IPS-15b (cell line): ENCODE results near the gene HYKK.
"Not testable (repeated sequence)": the region's sequence is repeated elsewhere in the genome, so short reads cannot be mapped to it uniquely, and the experiment has no call there.

Experiments used
- H3K27me3 ChIP-seq: one replicate; pipeline ENCODE4 v1.6.1; 2013; ENCODE audit warnings: low read length; ENCODE audit not compliant: control insufficient read depth, insufficient read depth
- H3K36me3 ChIP-seq: one replicate; pipeline ENCODE4 v1.6.1; 2013; ENCODE audit warnings: low read length; ENCODE audit not compliant: control insufficient read depth, insufficient read depth
- H3K4me1 ChIP-seq: one replicate; pipeline ENCODE4 v1.6.1; 2013; ENCODE audit warnings: mild to moderate bottlenecking, low read length; ENCODE audit not compliant: control insufficient read depth, insufficient read depth
- H3K4me3 ChIP-seq: one replicate; pipeline ENCODE4 v1.5.1; 2013; ENCODE audit warnings: low read depth, low read length
- H3K9ac ChIP-seq: one replicate; pipeline ENCODE4 v1.6.1; 2013; ENCODE audit warnings: low read depth, mild to moderate bottlenecking, low read length
- H3K9me3 ChIP-seq: one replicate; pipeline ENCODE4 v1.6.1; 2013; ENCODE audit warnings: mild to moderate bottlenecking, low read length; ENCODE audit not compliant: control insufficient read depth, insufficient read depth

The HYKK gene

DNA sequence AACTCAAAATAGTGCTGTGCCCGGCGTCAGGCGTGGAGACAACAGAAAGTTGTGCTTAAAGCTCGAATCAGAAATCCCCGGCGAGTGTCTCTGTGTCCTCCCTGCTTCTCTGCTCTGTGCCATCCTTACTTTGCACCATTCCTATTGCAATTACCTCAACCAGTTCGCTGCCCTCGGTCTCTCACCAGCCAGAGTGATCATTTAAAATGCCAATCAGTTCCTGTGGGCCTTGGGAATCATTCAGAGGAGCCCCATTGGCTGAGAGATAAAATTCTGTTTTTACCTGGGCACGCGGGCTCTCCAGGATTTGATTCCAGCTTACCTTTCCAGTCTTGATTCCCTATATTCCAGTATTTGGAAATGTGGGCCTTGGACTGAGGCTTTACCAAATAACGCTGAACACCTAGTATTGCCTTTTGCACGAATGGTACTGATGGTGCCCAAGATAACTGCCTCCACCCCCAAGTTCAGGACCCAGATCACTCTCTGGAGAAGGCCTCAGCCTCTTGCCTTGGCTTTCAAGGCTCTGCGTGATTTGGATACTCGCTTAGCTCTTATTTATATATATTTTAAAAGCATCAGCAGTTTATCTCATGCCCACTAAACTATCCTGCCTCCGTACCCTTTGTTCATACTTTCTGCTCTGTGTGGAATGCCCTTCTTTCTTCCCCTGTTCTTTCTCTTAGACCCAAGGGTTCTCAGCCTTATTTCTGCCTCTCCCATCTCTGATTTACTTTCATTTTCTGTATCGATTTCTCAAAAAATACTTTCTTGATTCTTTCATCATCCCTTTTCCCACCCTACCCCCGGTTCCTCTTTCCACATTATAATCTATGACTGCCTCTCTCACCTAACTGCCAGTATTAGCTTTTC lies 33.7 kb downstream of the HYKK start:
- Histone ChIP-seq H3K9ac (peak overlapping the region; percentile 97), H3K27me3 (no peaks in the 10 kb centered on the region), H3K4me3 (peak overlapping the region; percentile 98), H3K9me3 (no peaks in the 10 kb centered on the region), H3K4me1 (no peaks in the 10 kb centered on the region), H3K36me3 (peaks cover 17% of the 10 kb centered on the region)

DNA sequence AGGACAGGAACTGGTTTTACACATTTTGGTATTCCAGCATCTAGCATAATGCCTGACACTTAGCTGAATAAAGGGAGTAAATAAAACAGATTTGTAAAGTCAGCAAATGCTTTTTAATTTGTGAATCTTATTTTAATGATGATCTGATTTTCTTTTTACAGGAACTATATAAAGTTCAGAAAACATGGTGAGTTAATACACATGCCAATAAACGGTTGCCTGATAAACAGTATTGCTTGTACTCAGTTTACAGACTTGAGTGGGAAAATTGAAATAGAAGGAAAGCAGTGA lies 34.3 kb downstream of the HYKK start:
- Histone ChIP-seq H3K36me3 (peaks cover 19% of the 10 kb centered on the region), H3K4me1 (no peaks in the 10 kb centered on the region), H3K4me3 (peak overlapping the region; percentile 98), H3K9ac (no peak overlapping the region), H3K9me3 (no peaks in the 10 kb centered on the region), H3K27me3 (no peaks in the 10 kb centered on the region)

DNA sequence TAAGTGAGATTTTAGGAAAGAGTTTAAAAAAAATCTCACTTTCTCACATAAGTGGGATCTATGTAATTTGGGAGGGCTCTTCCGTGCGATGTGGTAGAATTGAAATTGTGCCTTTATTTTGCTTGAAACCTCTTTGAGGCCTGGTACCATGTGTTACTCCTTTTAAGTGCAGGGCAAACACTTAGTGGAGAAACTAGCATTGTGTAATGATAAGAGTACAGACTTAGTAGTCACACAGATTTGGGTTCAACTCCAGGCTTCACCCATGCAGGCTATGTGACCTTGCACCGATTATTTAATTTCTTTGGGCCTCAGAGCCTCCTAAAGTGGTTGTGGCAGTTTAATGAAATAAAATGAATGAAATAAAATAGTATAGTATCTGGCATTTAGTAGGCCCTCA lies 35.3 kb downstream of the HYKK start:
- Histone ChIP-seq H3K9ac (no peak overlapping the region), H3K27me3 (no peaks in the 10 kb centered on the region), H3K4me1 (no peaks in the 10 kb centered on the region), H3K9me3 (no peaks in the 10 kb centered on the region), H3K4me3 (no peak overlapping the region), H3K36me3 (peaks cover 19% of the 10 kb centered on the region)

DNA sequence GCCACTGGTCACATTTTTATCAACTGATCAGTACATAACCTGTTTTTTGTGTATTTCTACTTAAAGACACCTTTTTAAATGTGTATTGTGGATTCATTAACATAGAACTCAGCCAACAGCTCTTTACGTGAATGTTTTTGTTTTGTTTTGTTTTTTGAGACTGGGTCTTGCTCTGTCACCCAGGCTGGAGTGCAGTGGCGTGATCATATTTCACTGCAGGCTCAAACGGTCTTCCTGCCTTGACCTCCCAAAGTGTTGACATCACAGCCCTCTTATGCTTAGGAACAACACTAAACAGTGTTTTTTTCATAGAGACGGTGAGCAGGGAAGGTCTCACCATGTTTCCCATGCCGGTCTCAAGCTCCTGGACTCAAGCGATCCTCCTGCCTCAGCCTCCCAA lies 42.8 kb downstream of the HYKK start:
- peaks cover 19% of the 10 kb centered on the region for H3K36me3 ChIP-seq
- no peaks in the 10 kb centered on the region for H3K4me1 ChIP-seq

DNA sequence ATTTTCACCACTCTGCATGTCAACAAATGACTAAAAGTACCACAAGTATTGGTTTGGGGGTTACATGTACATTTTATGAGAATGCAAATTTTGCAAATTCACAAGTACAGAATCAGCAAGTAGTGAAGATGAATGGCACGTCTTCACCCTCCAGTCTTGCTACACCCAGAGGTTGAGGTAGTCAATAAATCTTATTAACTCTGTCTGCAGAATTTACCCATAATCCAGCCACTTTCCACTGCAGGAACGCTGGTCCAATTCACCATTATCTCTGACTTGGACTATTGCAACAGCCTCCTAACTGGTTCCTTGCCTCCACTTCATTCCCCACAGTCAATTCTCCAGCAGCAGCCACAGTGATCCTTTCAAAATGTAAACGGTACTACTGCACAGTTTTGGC lies 43.4 kb downstream of the HYKK start:
- Histone ChIP-seq H3K4me1 (no peaks in the 10 kb centered on the region), H3K27me3 (no peaks in the 10 kb centered on the region), H3K9me3 (no peaks in the 10 kb centered on the region), H3K9ac (no peak overlapping the region), H3K36me3 (peaks cover 14% of the 10 kb centered on the region), H3K4me3 (no peak overlapping the region)

More for the DNA sequence above, 42.8 kb downstream of the HYKK start:
- Histone ChIP-seq H3K27me3 (no peaks in the 10 kb centered on the region), H3K9me3 (no peaks in the 10 kb centered on the region), H3K9ac (no peak overlapping the region), H3K4me3 (no peak overlapping the region)

DNA sequence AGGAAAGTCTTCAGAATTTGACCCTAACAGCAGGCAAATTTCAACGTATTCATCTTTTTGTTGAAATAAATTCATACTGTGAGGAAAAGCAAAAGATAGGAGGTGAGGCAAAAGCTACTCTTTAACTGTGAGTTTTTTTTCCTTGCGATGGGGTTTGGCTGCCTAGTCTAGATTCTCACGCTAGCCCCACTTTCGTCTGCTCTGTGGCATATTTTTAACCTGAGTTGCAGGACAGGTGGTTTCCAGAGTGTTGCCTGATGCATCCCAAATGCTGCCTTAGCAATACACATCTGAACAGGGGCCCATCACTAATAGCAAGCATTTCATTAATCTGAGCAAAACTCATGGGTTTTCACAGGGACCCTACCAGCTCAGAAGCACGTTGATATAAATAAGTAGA lies 44.5 kb downstream of the HYKK start:
- Histone ChIP-seq H3K36me3 (peaks cover 9% of the 10 kb centered on the region), H3K9ac (no peak overlapping the region), H3K4me3 (no peak overlapping the region), H3K9me3 (no peaks in the 10 kb centered on the region), H3K27me3 (no peaks in the 10 kb centered on the region), H3K4me1 (no peaks in the 10 kb centered on the region)

DNA sequence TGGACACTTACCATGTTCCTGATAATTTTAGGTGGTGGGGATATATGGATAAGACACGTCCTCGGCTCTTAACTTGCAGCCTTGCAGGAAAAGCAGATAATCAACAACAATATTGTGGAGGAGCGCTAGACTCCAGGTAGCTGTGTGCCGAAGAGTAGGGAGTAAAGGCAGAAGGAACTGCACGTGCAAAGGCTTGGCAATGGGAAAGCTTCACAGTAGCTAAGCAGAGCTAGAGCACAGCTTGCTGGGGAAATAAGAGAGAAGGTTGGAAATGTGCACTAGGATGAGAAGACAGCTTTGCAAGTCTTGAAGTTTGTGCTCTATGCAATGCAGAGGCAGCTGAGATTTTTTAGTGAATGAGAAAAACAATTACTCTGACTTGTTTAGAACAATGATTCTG lies 45.2 kb downstream of the HYKK start:
- Histone ChIP-seq H3K4me1 (no peaks in the 10 kb centered on the region), H3K9me3 (no peaks in the 10 kb centered on the region), H3K27me3 (no peaks in the 10 kb centered on the region), H3K4me3 (no peak overlapping the region), H3K9ac (no peak overlapping the region), H3K36me3 (peaks cover 9% of the 10 kb centered on the region)

DNA sequence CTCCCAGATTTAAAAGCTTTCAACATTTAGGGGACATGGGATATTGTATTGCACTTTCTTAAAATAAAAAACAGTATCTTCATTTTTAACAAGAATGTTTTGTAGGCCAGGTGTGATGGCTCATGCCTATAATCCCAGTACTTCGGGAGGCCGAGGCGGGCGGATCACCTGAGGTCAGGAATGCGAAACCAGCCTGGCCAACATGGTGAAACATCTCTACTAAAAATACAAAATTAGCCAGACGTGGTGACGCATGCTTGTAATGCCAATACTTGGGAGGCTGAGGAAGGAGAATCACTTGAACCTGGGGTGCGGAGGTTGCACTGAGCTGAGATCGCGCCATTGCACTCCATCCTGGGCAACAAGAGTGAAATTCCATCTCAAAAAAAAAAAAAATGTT lies 52.8 kb downstream of the HYKK start:
- not testable (repeated sequence) for H3K36me3 ChIP-seq, H3K4me3 ChIP-seq, H3K27me3 ChIP-seq, H3K9ac ChIP-seq, H3K4me1 ChIP-seq, H3K9me3 ChIP-seq

DNA sequence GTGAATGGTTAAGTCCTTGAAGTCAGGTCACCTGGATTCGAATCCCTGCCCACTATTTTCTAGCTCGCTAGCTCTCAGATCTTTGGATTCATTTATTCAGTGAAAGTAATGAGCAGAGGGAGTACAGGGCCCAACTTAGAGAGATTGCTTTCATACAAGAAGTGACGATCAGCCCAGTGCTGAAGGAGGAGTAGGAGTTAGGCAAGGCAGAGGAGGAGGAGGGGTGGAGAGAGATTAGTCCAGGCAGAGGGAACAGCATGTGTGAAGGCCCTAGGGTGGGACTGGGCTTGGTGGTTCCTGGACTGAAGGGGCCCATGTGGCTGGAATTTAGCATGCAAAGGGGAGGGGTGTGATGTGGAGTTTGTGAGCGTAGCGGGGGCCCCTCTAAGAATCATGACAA lies 54.1 kb downstream of the HYKK start:
- H3K9ac ChIP-seq = no peak overlapping the region
- H3K4me1 ChIP-seq = peaks cover 6% of the 10 kb centered on the region
- no peak overlapping the region for H3K4me3 ChIP-seq
- H3K36me3 ChIP-seq = peaks cover 4% of the 10 kb centered on the region
- peaks cover under 1% of the 10 kb centered on the region for H3K27me3 ChIP-seq
- H3K9me3 ChIP-seq = no peaks in the 10 kb centered on the region

DNA sequence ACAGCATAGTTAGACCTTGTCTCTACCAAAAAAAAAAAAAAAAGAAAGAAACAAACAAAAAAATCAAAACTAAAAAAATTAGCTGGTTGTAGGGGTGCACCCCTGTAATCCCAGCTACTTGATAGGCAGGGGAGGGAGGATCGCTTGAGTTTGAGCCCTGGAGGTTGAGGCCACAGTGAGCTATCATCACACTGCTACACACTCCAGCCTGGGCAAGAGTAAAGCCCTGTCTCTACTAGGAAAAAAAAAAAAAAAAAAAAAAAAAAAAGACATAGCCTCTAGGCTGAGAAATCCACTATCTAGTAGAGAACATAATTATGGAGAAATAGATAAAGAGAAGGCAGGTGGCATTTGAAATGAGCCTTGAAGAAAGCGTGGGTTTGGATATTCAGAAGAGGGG lies 55.7 kb downstream of the HYKK start:
- no peaks in the 10 kb centered on the region for H3K9me3 ChIP-seq
- H3K27me3 ChIP-seq = peaks cover 3% of the 10 kb centered on the region
- H3K9ac ChIP-seq = no peak overlapping the region
- no peak overlapping the region for H3K4me3 ChIP-seq
- H3K36me3 ChIP-seq = peaks cover 4% of the 10 kb centered on the region
- peaks cover 6% of the 10 kb centered on the region for H3K4me1 ChIP-seq

DNA sequence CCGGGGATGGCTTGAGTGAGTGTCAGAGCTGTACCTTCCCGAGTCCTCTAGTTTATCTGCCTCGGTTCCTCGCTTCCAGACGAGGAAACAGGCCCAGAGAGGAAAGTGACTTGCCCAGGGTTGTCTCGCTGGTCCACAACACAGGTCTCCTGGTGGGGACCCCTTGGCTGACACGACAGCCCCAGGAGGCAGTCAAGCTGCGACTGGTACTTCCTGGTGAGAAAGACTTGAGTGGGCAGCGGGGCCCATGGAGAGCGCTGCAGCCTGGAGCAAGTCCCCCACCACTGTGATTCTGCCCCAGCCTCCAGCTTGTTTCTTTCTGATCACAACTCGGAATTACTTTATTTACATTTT lies 57.3 kb downstream of the HYKK start:
- no peaks in the 10 kb centered on the region for H3K9me3 ChIP-seq
- no peak overlapping the region for H3K9ac ChIP-seq
- H3K36me3 ChIP-seq = peaks cover 4% of the 10 kb centered on the region
- H3K27me3 ChIP-seq = peaks cover 3% of the 10 kb centered on the region
- peaks cover 6% of the 10 kb centered on the region for H3K4me1 ChIP-seq
- H3K4me3 ChIP-seq = peak overlapping the region; percentile 36

DNA sequence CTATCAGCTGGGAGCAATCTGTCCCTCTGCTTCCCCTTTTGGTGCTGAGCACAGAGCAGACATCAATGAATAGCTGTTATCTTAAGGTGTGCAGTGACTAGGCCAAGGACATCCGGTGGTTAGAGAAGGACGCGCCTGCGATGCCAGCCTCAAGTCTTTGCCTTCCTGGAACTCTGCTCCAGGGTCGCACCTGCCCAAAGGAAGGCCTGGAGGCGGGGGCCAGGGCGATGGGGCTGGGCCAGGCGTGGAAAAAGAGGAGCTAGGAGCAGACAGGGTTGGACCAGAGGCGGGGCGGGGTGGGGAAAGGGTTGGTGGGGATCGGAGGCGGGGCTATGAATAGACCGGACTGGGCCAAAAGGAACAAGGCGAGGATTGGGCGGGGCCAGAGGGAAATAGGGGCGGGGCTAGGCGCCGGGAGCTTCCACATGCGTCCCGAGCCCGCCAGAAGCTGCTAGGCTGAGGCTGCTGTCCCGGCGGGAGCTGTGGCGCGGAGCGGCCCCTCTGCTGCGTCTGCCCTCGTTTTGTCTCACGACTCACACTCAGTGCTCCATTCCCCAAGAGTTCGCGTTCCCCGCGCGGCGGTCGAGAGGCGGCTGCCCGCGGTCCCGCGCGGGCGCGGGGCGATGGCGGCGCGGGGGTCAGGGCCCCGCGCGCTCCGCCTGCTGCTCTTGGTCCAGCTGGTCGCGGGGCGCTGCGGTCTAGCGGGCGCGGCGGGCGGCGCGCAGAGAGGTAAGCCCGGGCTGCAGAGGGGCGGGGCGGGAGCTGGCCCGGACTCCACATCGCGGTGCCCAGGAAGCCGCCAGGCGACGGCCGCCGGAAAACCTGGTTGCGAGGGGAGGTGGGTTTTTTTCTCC lies 57.9 kb downstream of the HYKK start, which contains the start of gene CHRNA5:
Gene CHRNA5 (plus strand): TSS at position 424 of the 854 bp plus-strand sequence. CDS start 200 bp downstream, at position 624.
- Histone ChIP-seq H3K36me3 (peaks cover 4% of the 10 kb centered on the region), H3K27me3 (peaks cover 3% of the 10 kb centered on the region), H3K9me3 (no peaks in the 10 kb centered on the region), H3K4me1 (peaks cover 6% of the 10 kb centered on the region), H3K9ac (peak within 1 kb of the TSS; percentile 87), H3K4me3 (peak within 1 kb of the TSS; percentile 97)
